Measurements from ENCODE around the gene ARHGAP23.
"Not testable (repeated sequence)": the region's sequence is repeated elsewhere in the genome, so short reads cannot be mapped to it uniquely, and the experiment has no call there.

The ARHGAP23 gene

GRCh38 chr17:38460716-38461630 is 32.7 kb downstream of the ARHGAP23 start:
- DNase-seq, result no peak

- DNase-seq, result peak in 8 of 58 donors; percentile 11 to 53 (median 29)
Measured at GRCh38 chr17:38461683-38462082, 33.4 kb downstream of the ARHGAP23 start.

- peak in 4 of 58 donors; percentile 15 to 35 (median 26) for DNase-seq
Measured at GRCh38 chr17:38463451-38463858, 35.2 kb downstream of the ARHGAP23 start.

GRCh38 chr17:38464251-38464722 is 36.0 kb downstream of the ARHGAP23 start:
- DNase-seq, result peak in 45 of 58 donors; percentile 26 to 88 (median 67)

GRCh38 chr17:38464723-38465390 is 36.6 kb downstream of the ARHGAP23 start:
- peak in 55 of 58 donors; percentile 47 to 94 (median 85) for DNase-seq

GRCh38 chr17:38465391-38466345 is 37.4 kb downstream of the ARHGAP23 start:
- DNase-seq, result peak in 3 of 58 donors; percentile 52 to 60 (median 59)

DNA sequence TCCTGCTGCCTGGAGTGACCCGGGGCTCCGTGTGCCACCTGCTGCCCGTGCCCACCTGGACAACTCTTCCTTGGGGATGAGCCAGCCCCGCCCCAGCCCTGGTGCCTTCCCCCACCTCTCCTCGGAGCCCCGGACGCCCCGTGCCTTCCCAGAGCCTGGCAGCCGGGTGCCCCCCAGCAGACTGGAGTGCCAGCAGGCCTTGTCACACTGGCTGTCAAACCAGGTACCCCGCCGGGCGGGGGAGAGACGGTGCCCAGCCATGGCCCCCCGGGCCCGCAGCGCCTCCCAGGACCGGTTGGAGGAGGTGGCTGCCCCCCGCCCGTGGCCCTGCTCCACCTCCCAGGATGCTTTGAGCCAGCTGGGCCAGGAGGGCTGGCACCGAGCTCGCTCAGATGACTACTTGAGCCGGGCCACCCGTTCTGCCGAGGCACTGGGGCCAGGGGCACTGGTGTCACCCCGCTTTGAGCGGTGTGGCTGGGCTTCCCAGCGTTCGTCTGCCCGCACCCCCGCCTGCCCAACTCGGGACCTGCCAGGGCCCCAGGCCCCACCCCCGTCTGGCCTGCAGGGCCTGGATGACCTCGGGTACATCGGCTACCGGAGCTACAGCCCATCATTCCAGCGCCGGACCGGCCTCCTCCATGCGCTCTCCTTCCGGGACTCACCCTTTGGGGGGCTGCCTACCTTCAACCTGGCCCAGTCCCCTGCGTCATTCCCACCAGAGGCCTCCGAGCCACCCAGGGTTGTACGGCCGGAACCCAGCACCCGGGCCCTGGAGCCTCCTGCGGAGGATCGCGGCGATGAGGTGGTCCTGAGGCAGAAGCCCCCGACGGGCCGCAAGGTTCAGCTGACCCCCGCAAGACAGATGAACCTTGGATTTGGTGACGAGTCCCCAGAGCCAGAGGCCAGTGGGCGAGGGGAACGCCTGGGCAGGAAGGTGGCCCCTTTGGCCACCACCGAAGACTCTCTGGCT is 38.4 kb downstream of the ARHGAP23 start:
- peak in 19 of 58 donors; percentile 13 to 58 (median 36) for DNase-seq

DNA sequence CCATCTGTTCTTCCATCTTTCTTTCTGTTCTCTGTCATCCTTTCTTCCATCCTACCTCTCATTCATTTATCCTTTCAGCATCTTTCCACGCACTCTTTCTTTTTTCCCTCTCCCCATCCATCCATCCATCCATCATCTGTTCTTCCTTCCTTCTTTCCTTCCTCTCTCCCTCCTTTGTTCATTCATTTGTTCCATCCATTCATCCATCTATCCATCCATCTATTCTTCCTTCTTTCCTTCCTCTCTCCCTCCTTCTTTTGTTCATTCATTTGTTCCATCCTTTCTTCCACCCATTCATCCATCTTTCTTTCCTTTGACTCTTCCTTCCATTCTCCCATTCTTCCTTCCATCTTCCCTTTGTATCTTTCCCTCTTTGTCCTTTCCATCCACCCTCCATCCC is 39.2 kb downstream of the ARHGAP23 start:
- DNase-seq, result no peak

- DNase-seq, result peak in 34 of 58 donors; percentile 8 to 75 (median 43)
Measured at GRCh38 chr17:38469875-38470274, 41.6 kb downstream of the ARHGAP23 start.

DNA sequence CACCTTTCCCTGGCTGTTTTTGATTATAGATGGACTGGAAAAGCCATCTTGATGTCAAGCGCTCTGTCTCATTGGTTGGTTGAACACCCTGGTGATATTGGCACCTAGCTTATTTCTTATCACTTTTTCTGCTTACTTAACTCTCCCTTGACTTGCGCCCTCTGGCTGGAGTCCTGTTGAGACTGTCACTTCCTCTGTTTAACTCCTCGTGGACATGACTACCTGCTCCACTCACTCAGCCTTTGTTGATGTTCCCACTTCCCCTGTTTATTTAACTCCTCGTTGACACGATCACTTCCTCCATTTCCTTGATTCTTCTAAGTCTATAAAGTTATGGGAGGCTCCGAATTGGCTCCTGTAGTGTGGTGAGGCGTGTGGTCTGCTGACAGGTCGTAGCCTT is 43.0 kb downstream of the ARHGAP23 start:
- DNase-seq, result not testable (repeated sequence)

DNA sequence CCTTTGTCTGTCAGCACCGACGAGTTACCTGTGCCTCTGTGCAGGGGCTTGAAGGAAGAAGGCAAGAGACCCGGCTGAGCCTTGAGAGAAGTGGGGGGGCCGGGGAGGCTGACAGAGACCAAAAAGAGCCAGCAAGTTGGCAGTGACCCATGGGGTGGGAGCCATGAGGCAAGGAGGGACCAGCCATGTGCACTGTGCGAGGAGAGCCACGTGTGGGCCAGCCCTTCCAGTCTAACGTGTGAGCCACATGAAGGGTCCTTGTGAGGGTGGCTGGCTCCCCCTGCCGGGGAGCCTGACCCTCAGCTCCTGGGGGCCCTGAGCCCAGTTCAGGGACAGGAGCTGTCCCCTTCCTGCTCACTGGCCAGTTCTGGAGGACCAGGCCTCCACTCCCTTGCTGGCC is 46.4 kb downstream of the ARHGAP23 start:
- not testable (repeated sequence) for DNase-seq

- DNase-seq, result no peak
Measured at GRCh38 chr17:38476549-38476948, 48.3 kb downstream of the ARHGAP23 start.

- DNase-seq, result not testable (repeated sequence)
Measured at GRCh38 chr17:38477417-38477816, 49.2 kb downstream of the ARHGAP23 start.

DNA sequence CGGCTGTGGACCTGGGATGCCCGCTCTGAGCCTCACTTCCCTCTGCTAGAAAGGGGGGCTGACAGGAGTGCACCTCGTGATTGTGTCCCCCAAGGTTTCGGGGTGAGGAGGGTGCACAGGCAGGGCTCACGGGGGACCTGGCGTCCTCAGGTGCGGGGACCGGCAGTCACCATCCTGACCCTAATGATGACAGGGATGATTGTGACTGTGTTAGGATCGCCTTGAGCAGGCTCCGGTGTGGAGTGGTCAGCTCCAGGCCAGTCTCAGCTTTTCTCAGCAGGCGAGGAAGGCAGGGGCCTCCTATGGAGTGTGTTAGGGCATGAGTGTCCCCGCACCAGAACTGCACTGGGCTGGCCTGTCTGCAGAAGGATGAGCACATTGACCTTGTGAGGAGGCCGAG is 49.7 kb downstream of the ARHGAP23 start:
- DNase-seq, result not testable (repeated sequence)

DNA sequence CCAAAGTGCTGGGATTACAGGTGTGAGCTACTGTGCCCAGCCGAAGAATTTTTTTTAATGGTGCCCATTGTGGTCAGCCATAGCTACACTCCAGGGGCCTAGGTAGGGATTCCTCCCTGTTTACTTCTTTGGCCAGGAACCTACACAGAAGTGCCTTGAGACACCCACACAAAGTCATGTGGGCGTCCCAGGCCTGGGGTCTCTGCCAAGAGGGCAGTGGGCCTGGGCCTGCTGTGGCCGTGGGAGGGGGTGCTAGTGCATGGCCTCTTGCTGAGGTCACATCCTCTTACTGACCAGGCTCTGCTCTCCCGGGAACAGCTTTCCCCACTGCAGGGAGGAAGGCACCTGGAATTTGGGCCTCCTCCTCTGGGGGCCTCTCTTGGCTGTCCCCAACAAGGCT is 50.4 kb downstream of the ARHGAP23 start:
- not testable (repeated sequence) for DNase-seq

DNA sequence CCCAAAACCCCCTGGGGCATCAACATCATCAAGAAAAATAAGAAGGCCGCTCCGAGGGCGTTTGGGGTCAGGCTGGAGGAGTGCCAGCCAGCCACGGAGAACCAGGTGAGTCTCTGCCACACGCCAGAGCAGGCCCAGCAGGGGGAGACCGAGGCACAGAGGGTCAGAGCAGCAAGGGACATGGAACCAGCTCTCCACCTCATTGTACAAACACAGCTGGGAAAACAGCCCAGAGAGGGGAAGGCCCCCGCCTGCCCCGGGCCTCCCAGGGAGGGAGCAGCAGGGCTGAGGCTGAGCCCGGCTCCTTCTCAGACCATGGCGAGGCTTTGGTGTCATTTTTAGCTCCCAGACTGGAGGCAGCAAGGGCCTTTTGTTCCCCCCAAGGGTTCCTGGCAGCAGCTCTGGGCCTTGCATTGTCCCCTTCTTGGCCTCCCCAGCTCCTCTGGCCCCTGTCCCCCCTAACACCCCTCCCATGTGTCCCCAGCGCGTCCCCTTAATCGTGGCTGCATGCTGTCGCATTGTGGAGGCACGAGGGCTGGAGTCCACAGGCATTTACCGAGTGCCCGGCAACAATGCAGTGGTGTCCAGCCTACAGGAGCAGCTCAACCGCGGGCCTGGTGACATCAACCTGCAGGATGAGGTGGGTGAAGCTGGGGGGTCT is 53.9 kb downstream of the ARHGAP23 start:
- DNase-seq, result peak in 49 of 58 donors; percentile 16 to 88 (median 65)

GRCh38 chr17:38482700-38483043 is 54.4 kb downstream of the ARHGAP23 start:
- not testable (repeated sequence) for DNase-seq

DNA sequence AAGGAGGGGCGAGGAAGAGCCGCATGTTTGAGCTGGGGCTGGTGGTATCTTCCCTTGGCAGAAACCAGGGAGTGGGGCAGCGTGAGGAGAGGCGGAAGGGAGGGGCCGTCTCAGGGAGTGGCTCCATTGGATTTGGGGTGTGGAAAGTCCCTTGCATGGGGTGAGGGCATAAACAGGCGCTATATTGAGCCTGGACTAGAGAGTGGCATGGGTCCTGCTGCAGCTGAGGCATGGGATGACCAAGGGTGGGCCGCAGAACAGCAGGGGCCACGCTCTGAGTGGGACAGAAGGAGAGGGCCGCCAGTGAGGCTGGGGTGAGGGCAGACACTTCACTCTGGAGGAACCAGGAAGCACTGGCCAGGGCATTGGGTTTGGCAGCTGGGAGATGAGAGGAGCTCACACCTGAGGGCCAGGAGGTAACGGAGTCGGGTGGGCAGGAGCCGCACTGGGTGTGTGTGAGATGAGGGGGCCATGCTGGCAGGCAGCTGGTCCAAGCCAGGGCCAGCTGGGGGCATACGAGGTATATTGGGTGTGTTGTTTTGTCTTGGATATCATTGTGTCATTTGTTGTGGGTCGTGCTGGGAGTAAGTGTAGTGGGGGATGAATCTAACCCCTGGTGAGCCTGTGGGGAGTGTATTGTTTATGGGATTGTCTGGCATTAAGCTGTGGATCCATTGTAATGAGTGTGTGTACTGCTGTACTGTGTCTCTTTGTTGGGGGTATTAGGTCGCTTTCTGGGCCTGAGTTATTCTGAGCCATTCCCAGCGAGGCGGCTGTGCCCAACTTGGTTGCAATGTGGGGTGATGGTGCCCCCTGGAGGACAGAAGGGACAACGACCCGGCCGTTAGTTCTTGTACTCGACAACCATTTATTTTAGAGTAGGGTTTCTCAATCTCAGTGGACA is 56.2 kb downstream of the ARHGAP23 start:
- peak in 55 of 58 donors; percentile 30 to 90 (median 71) for DNase-seq

All from anterior cingulate cortex (tissue), 58 donors.